HG03558 (cell line): ENCODE data around the gene UBASH3B.
"Not testable (repeated sequence)": the region's sequence is repeated elsewhere in the genome, so short reads cannot be mapped to it uniquely, and the experiment has no call there.

Experiments used
- ATAC-seq: cut with Tn5 transposase; IDR thresholded peaks from one replicate; pipeline ENCODE4 v1.9.1; 2021; ENCODE audit warnings: moderate number of reproducible peaks; ENCODE audit not compliant: unreplicated experiment; ENCODE audit errors: extremely low read depth

Gene UBASH3B

GRCh38 chr11:122832721-122833470 lies 177.4 kb downstream of the UBASH3B start:
- ATAC-seq, result no peak

GRCh38 chr11:122833846-122834464 lies 178.4 kb downstream of the UBASH3B start:
- ATAC-seq, result no peak

- ATAC-seq, result no peak
Observed at GRCh38 chr11:122836916-122837315, 181.4 kb downstream of the UBASH3B start.

GRCh38 chr11:122837528-122838346 lies 182.2 kb downstream of the UBASH3B start:
- ATAC-seq, result no peak

GRCh38 chr11:122843281-122844141 lies 188.0 kb downstream of the UBASH3B start:
- ATAC-seq, result peak; percentile 49

- no peak for ATAC-seq
Observed at GRCh38 chr11:122847466-122847865, 191.9 kb downstream of the UBASH3B start.

GRCh38 chr11:122848186-122848585 lies 192.7 kb downstream of the UBASH3B start:
- ATAC-seq, result no peak

- ATAC-seq, result no peak
Observed at GRCh38 chr11:122850076-122850631, 194.6 kb downstream of the UBASH3B start.

- no peak for ATAC-seq
Observed at GRCh38 chr11:122851366-122851966, 195.9 kb downstream of the UBASH3B start.

- ATAC-seq, result no peak
Observed at GRCh38 chr11:122852074-122852795, 196.7 kb downstream of the UBASH3B start.

- ATAC-seq, result no peak
Observed at GRCh38 chr11:122852796-122853160, 197.3 kb downstream of the UBASH3B start.

- ATAC-seq, result no peak
Observed at GRCh38 chr11:122853261-122853660, 197.7 kb downstream of the UBASH3B start.

GRCh38 chr11:122853971-122854446 lies 198.5 kb downstream of the UBASH3B start:
- ATAC-seq, result no peak

GRCh38 chr11:122861631-122862030 lies 206.1 kb downstream of the UBASH3B start:
- no peak for ATAC-seq

- no peak for ATAC-seq
Observed at GRCh38 chr11:122862091-122862490, 206.6 kb downstream of the UBASH3B start.

GRCh38 chr11:122863154-122863553 lies 207.6 kb downstream of the UBASH3B start:
- not testable (repeated sequence) for ATAC-seq

GRCh38 chr11:122863704-122864326 lies 208.3 kb downstream of the UBASH3B start:
- no peak for ATAC-seq
